ENCODE results near the gene TMEM115. TPM values are rescaled to one million over a fixed set of nuclear protein-coding genes. Genes with fewer than 3 reads are reported as not detected.

The TMEM115 gene
- polyA plus RNA-seq, 3 donors = 29.1 to 42.9 (median 39.4) TPM

DNA sequence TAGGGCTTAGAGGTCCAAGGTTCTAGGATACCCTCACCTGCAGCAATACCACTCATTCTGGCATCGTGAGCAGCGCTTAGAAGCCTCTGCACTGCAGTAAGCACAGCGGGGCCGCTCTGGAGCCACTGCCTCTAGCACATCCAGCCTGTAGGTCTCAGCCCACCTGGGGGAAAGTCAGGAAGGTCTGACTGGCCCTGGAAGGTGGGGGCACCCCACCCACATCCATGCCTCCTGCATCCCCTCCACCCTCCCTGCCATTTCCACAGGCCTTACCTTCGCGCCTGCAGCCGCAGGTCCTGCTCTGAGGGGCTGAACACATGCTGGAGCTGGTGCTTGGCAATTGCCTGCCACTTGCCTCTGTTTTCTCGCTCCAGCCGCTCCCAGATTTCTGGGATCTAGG lies 17.8 kb downstream of the TMEM115 start:
- no peak for DNase-seq (ENCODE audit: extremely low read depth in 1 of 11, low read depth in 9 of 11, low spot score in 4 of 11)

DNA sequence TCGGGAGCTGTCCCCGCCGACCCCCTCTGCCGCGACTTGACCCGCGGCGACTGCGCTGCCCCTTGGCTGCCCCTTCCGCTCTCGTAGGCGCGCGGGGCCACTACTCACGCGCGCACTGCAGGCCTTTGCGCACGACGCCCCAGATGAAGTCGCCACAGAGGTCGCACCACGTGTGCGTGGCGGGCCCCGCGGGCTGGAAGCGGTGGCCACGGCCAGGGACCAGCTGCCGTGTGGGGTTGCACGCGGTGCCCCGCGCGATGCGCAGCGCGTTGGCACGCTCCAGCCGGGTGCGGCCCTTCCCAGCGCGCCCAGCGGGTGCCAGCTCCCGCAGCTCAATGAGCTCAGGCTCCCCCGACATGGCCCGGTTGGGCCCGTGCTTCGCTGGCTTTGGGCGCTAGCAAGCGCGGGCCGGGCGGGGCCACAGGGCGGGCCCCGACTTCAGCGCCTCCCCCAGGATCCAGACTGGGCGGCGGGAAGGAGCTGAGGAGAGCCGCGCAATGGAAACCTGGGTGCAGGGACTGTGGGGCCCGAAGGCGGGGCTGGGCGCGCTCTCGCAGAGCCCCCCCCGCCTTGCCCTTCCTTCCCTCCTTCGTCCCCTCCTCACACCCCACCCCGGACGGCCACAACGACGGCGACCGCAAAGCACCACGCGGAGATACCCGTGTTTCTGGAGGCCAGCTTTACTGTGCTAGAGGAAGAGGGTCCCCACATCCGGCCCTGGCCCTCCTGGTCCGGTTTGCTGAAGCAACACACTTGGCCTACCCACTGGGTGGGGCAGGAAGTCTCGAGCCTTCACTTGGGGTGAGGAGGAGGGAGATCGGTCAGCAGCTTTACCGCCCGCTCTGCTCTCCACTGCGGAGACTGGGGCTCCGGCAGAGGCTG lies 18.6 kb downstream of the TMEM115 start, which contains the start of gene RASSF1:
Gene RASSF1, minus strand, starts transcription at position 389 of the 882 bp plus-strand sequence. Its CDS starts 31 bp downstream, at position 358.
- DNase-seq (ENCODE audit: extremely low read depth in 1 of 11, low read depth in 9 of 11, low spot score in 4 of 11) = no peak

DNA sequence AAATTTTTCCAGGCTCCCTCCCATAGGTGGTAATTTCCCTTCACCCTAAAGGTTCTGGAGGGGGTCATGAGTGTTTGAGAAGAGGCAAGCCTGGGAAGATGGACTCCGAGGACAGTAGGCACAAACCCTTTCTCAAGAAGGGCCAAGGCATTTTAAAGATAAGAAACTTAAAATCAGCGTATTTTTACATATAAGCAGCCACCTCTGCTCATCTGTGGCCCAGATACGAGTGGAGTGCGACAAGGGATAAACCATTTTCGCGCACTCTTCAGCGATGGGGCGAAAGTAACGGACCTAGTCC lies 19.2 kb downstream of the TMEM115 start:
- DNase-seq (ENCODE audit: extremely low read depth in 1 of 11, low read depth in 9 of 11, low spot score in 4 of 11) = no peak

DNA sequence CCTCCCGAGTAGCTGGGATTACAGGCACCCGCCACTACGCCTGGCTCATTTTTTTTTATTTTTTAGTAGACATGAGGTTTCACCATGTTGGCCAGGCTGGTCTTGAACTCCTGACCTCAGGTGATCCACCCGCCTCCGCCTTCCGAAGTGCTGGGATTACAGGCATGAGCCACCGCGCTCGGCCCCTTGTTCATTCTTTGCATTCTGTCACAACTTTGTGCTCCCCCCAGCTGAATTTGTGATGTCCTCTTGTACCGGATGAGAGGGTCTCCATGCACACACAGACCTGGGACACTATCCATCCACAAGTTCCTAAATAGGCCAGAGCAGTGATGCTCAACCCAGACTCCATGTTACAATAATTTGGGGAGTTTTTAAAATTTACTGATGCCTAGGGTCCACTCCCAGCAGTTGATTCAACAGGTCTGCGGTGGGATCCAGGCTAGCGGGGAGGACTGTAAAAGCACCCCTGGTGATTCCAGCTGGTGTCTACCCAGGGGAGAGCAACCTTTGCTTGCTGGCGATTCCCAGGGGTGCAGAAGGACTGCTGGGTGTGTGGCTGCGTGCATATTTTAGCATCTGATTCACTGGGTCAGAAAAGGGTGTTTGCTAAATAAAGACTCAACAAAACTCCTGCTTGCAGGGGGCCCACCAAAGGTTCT lies 19.7 kb downstream of the TMEM115 start:
- DNase-seq (ENCODE audit: extremely low read depth in 1 of 11, low read depth in 9 of 11, low spot score in 4 of 11) = no peak

DNA sequence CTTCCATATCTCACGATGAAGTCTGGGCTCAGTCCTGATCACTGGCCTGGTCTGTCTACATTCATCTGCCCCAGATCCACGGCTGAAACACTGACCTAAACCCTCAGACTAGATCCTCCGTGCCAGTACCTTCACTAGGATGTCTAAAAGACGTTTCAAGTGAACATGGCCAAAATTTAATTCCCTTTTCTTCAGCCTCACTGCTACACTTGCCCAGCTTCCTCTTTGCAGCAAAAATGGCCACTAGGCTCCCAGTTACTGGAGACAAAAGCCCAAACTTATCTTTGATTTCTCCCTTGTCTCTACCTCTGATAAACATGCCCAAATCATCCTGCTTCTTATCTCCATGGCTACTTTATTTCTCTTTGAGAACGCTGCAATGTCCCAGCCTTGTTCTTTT lies 20.4 kb downstream of the TMEM115 start:
- DNase-seq (ENCODE audit: extremely low read depth in 1 of 11, low read depth in 9 of 11, low spot score in 4 of 11) = no peak

DNA sequence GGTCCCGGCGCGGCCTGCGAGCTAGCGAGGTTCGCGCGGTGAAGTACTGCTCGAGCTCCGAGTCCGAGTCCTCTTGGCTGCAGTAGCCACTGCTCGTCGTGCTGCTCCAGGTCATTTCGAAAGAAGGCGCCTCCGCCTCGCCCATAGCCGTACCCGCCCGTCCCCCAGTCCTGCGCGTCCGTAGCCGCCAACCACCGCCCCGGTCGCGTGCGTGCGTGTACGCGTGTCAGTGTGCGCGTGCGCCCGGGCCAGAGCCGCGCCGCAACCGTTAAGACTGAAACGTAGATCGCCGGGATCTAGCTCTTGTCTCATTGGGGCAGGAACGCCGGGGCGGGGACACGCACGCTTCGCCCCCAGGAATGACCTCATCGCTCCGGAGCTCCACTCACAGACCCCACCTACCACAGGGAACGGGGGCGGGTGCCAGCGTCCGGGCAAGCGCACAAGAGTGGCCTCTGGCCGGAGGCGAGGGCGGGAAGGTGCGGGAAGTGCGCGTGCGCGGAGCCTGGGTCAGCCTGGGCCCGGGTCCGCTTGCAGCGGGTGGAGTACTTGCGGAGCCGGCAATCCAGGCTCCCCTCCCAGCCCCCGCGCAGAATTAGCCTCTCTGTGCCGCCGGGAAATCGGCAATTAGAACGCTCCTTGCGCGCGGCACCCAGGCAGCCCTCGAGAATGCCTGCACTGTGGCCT lies 22.0 kb downstream of the TMEM115 start:
- DNase-seq (ENCODE audit: extremely low read depth in 1 of 11, low read depth in 9 of 11, low spot score in 4 of 11) = peak; percentile 87 to 98 (median 97)

DNA sequence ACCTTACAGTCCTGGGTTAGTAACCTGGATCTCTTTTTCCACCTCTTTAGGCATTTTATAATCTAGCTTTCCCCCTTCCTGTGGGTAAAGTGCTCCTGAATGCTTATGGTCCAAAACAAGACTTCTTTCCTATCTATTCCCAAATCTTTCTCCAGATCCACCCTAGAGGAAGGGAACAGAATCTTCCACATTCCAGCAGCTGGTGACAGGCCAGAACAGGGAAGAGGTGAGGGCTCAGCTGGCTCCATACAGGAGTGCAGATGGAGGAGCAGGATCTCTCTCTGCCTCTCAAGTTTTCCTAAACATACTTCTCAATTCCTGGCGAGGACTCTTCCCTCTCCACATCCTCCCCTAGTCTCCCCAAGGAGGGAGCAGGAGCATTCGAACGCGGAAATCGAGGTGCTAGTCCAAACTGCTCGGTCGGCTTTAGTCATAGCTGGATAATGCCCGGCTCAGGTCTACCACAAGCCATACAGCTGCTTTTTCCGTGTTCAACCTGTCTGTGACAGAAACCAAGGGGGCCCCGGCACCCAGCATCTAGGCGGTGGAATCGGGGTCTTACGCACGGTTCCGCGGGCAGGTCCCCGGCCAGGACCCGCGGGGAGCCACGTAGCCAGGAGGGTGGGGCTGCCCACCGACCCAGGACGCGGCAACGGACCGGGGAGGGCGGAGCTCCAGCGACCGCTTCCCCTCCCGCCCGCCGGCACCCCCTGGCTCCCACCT lies 22.7 kb downstream of the TMEM115 start:
- no peak for DNase-seq (ENCODE audit: extremely low read depth in 1 of 11, low read depth in 9 of 11, low spot score in 4 of 11)

DNA sequence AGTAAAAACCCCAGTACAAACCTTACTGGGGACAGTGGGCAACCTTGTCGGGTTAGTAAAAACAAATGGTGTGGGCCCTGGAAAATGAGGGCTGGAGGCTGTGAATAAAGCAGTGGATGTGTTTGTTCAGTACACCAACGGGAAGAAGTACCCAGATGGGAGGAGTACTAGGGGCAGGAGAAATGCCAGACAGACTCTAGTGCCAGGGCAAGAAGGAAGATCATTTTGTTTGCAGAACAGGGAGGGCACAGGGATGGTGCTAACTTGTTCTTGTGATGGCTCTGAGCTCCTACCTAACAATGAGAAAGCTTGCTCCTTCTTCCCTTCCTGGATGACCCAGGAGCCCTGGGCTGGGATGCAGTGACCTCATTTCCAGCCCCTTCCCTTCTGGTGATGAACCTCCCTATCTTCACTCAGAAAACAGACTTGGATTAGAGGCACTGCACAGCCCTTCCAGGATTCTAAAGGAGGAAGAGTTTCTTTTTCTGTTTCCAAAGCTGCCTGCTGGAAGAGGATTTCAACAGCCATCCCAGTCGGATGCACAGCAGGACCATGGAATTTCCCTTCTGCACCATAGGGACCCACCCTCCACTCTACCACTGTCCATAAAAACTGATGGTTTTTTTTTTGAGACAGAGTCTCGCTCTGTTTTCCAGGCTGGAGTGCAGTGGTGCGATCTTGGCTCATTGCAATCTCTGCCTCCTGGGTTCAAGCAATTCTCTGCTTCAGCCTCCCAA lies 24.8 kb downstream of the TMEM115 start:
- no peak for DNase-seq (ENCODE audit: extremely low read depth in 1 of 11, low read depth in 9 of 11, low spot score in 4 of 11)

DNA sequence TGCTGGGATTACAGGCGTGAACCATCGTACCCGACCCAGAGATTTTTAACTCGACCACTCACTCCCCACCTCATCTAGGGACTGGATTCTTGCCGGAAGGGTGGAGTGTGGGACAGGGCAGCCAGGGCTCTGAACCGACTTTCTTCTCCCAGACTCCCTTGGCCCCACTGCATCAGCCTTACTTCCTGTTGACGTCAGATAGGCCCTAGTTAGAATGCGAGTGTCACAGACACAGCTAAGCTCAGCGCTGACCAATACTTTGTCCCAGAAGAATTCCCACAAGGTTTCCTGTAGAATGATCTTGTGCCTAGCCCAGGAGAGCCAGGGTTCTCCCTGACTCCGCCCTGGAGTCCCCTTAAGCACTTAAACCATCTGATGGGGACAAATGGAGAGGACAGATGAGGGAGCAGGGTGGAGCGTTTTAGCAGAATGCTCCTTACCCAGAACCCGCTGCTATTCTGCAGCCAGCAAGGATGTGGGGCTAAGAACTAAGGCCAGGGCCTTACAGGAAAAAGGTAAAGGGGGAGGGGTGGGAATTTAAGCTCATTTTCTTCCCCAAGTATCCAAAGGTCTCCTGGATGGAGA lies 25.5 kb downstream of the TMEM115 start:
- no peak for DNase-seq (ENCODE audit: extremely low read depth in 1 of 11, low read depth in 9 of 11, low spot score in 4 of 11)

DNA sequence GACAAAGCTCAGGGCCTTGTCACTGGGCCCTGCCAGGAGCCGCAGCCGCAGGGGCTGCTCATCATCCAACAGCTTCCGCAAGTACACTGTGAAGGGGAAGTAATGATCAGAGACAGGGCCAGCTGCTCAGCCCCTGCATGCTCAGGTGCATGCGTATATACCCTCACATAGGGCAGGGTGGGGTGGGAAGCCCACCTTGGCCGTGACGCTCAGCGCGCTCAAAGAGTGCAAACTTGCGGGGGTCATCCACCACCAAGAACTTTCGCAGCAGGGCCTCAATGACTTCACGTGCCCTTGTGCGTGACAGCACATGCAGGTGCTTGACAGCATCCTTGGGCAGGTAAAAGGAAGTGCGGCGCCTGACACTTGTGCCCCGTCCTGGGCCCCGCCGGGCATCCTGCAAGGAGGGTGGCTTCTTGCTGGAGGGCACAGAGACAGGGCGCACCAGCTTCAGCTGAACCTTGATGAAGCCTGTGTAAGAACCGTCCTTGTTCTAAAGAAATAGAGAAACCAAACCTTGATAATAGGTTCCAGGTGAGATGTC lies 27.9 kb downstream of the TMEM115 start:
- no peak for DNase-seq (ENCODE audit: extremely low read depth in 1 of 11, low read depth in 9 of 11, low spot score in 4 of 11)

DNA sequence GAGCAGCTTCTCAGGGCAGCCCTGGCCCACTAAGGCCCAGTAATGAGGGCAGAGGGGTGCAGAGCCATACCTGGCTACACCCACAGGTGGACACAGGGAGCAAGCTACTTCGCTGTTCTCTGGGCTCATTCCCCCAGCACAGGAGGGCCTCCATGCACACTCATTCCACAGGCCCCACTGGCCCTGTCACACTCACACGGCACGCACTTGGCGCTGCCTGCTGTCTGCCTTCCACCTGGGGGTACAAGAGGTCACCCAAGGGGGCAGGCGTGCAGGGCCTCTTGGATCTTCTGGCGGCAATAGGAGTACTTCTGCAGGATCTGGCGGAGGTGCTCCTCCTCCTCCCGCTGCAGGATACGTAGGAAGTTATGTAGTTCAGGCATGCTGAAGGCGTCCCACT lies 29.0 kb downstream of the TMEM115 start:
- no peak for DNase-seq (ENCODE audit: extremely low read depth in 1 of 11, low read depth in 9 of 11, low spot score in 4 of 11)

DNA sequence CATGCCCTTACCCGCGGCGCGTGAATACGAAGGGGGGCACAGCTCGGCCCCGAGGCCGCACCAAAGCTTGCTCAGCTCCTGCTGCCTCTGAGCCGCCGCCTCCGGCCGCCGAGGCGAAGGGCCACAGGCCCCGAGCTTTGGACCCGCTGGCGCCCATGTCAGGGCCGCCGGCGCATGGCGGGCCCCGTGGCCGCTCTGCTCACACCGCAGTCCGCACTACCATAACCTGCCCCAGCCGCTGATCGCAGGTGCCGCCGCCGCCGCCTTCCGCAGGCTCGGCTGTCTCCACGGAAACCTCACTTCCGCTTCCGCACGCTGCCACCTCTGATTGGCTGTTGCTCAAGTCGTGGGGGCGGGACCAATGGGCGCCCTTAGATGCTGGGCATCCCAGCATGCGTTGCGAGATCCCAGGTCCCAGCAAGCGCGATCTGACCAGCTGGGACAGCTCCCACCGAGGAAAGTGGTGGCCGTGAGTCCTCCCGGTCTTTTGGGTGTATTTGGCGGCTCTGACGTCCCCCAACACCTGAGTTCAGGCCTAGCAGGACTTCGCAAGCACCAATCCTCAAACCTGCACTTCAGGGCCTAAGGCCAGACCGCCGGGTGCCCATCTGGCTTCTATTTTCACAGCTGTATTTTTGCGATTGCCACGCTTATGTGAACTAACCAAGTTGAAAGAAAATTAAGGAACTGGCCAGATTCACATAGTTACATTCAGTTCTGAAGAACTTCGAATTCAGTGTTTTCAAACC lies 31.2 kb downstream of the TMEM115 start, which contains the start of gene TUSC2:
Gene TUSC2, minus strand, starts transcription at position 281 of the 749 bp plus-strand sequence. Its CDS starts 124 bp downstream, at position 157.
- peak; percentile 89 to 98 (median 96) for DNase-seq (ENCODE audit: extremely low read depth in 1 of 11, low read depth in 9 of 11, low spot score in 4 of 11)

DNA sequence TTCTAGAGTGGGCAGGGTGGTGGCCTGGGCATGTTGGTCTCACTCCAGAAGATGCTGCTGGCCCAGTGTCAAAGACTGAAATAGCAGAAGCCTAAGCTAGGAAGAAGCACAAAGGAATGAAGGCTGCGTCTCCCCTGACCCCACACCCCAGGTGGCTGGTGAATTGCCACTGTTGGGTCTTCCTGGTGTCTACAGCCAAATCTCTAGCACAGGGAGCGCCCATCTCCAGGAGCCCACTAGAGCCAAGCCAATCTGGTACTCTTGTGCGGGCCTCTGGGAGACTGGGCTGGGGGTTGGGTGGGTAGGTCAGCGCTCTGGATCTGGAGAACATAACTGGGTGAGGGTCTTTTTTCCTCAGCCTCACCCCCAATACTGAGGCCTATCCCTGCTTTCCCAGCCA lies 32.2 kb downstream of the TMEM115 start:
- no peak for DNase-seq (ENCODE audit: extremely low read depth in 1 of 11, low read depth in 9 of 11, low spot score in 4 of 11)

DNA sequence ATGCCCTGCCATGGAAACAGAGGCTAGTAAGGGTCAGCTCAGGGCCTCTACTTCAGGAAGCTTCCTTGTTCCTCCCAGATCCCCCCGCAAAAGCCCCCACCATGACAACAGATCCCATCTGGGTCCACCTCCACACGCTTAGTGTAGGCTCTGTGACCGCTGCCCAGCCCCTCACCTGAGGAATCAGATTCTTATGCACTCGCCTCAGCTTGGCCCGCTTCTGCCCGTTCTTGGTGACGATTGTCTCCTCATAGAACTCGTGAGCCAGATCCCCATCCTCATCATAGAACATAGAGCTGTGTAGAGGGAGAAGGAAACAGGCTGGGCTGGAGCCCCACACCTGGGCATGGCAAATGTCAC lies 33.2 kb downstream of the TMEM115 start:
- DNase-seq (ENCODE audit: extremely low read depth in 1 of 11, low read depth in 9 of 11, low spot score in 4 of 11) = no peak

DNA sequence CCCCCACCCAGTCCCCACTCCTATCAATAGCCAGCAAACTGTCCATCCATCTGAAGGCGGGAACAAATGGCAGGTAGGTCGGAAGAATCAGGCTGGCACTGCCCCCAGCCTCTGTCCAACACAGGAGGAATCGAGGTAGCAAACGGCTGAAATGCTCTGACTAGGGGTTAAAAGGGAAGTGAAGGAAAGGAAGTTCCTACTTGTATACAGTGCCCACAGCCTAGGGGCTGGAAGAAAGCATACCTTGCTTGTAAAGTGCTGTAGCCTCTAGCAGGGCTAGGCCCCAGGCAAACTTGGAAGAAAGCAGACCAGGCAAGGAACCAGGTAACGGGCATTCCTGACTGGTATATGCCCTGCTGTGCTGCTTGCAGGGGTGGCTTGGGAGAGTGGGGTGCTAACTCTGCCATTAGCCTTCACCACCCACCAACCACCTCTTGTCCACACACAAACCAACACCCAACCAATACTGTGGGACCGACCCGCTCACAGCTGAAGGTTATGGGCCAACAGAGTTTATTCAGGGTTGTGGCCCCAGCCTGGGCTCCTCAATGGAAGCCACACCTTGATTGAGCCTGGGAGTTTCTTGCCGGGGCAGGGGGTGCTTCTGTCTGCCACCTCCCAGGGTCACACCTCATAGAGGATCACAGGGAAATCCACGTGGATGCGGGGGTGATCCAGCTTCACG lies 33.7 kb downstream of the TMEM115 start:
- no peak for DNase-seq (ENCODE audit: extremely low read depth in 1 of 11, low read depth in 9 of 11, low spot score in 4 of 11)

DNA sequence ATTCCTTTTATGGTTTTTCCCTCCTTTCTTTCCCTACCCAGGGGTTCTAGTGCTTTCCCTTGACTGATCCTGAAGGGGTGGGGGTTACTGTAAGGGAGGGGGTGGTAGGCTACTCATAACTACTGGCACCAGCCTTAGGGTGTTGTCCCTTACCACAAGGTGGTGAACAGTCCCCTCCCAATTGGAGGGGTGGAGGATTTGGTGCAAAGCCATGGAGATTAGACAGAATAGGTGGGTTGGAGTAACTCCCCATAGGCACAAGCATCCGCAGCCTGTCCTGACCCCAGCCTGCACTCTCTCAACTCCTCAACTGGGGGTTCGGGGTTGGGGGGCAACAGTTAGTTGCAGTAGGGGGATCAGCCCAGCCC lies 34.2 kb downstream of the TMEM115 start:
- DNase-seq (ENCODE audit: extremely low read depth in 1 of 11, low read depth in 9 of 11, low spot score in 4 of 11) = no peak

All from renal cortex interstitium (tissue), 11 donors.